Measurements from ENCODE around the gene CDS2. TPM values are rescaled to one million over a fixed set of nuclear protein-coding genes. Genes with fewer than 3 reads are reported as not detected.
A peak's percentile ranks its signal among the peaks of the same experiment; 100 is the strongest.

Gene CDS2
- total and polyA plus RNA-seq, 2 of the 13 experiments (the other 11 are each of a cell fraction or from before 2014, with no cell fraction given) = 81.3 to 153 TPM

DNA sequence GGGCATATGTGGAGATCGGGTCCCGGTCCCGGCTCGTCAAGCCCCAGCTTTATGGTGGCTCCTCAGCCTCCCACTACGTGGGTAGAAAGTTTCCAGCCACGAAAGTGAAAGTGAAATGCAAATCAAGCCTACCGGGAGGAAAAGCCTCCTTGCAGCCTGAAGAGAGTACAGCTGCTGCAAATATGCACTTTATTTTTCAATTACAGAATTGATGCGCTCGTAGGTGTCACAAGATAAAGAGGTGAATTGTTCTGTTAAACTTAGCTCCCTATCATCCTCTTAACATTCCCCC lies 6.7 kb upstream of the CDS2 start (continued):
- TF ChIP-seq, protein P1, sequence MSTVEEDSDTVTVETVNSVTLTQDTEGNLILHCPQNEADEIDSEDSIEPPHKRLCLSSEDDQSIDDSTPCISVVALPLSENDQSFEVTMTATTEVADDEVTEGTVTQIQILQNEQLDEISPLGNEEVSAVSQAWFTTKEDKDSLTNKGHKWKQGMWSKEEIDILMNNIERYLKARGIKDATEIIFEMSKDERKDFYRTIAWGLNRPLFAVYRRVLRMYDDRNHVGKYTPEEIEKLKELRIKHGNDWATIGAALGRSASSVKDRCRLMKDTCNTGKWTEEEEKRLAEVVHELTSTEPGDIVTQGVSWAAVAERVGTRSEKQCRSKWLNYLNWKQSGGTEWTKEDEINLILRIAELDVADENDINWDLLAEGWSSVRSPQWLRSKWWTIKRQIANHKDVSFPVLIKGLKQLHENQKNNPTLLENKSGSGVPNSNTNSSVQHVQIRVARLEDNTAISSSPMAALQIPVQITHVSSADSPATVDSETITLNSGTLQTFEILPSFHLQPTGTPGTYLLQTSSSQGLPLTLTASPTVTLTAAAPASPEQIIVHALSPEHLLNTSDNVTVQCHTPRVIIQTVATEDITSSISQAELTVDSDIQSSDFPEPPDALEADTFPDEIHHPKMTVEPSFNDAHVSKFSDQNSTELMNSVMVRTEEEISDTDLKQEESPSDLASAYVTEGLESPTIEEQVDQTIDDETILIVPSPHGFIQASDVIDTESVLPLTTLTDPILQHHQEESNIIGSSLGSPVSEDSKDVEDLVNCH (CRISPR knock-in tag; IDR thresholded peaks at IDR 0.05) = no peak
- TF ChIP-seq XBP1 (CRISPR knock-in tag; IDR thresholded peaks at IDR 0.05) (no peak), BORCS8-MEF2B (CRISPR knock-in tag; IDR thresholded peaks at IDR 0.05) (no peak), ZBTB1 (CRISPR knock-in tag; IDR thresholded peaks at IDR 0.05; ENCODE audit: borderline replicate concordance) (no peak), SIX4 (CRISPR knock-in tag; IDR thresholded peaks at IDR 0.05) (no peak), ZNF878 (CRISPR knock-in tag; IDR thresholded peaks at IDR 0.05) (peak; percentile 70; the same call in 1 of the 2 replicates), KDM3A (CRISPR knock-in tag; IDR thresholded peaks at IDR 0.05; ENCODE audit: low read depth) (0 out of 2 replicates have a peak, but pooled peaks have one; percentile 20), ZNF160 (CRISPR knock-in tag; IDR thresholded peaks at IDR 0.05) (no peak; the same call in 1 of the 2 replicates), ZNF18 (CRISPR knock-in tag; IDR thresholded peaks at IDR 0.05; ENCODE audit: insufficient replicate concordance) (no peak), PPARG (CRISPR knock-in tag; conservative IDR thresholded peaks at IDR 0.05) (no peak; the same call in 1 of the 2 replicates), ZNF749 (CRISPR knock-in tag; IDR thresholded peaks at IDR 0.05; ENCODE audit: borderline replicate concordance) (no peak), ZNF512B (CRISPR knock-in tag; IDR thresholded peaks at IDR 0.05; ENCODE audit: borderline replicate concordance) (no peak), SRY (CRISPR knock-in tag; IDR thresholded peaks at IDR 0.05) (no peak), HIVEP1 (CRISPR knock-in tag; IDR thresholded peaks at IDR 0.05) (no peak), GMEB2 (CRISPR knock-in tag; IDR thresholded peaks at IDR 0.05; ENCODE audit: low read depth) (no peak), ZZZ3 (CRISPR knock-in tag; IDR thresholded peaks at IDR 0.05; ENCODE audit: borderline replicate concordance) (no peak), ZFP36L2 (CRISPR knock-in tag; IDR thresholded peaks at IDR 0.05) (no peak), FOSL1 (CRISPR knock-in tag; IDR thresholded peaks at IDR 0.05; ENCODE audit: borderline replicate concordance) (no peak)
- TF ChIP-seq, protein P2, sequence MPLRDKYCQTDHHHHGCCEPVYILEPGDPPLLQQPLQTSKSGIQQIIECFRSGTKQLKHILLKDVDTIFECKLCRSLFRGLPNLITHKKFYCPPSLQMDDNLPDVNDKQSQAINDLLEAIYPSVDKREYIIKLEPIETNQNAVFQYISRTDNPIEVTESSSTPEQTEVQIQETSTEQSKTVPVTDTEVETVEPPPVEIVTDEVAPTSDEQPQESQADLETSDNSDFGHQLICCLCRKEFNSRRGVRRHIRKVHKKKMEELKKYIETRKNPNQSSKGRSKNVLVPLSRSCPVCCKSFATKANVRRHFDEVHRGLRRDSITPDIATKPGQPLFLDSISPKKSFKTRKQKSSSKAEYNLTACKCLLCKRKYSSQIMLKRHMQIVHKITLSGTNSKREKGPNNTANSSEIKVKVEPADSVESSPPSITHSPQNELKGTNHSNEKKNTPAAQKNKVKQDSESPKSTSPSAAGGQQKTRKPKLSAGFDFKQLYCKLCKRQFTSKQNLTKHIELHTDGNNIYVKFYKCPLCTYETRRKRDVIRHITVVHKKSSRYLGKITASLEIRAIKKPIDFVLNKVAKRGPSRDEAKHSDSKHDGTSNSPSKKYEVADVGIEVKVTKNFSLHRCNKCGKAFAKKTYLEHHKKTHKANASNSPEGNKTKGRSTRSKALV (CRISPR knock-in tag; IDR thresholded peaks at IDR 0.05) = peak; percentile 84; the same call in 1 of the 2 replicates

Measured in HepG2 (cell line).